GM12874 (cell line): ENCODE results near the gene MICAL3.

Experiments used
- CTCF ChIP-seq: IDR thresholded peaks from 2 replicates; pipeline ENCODE4 v1.5.1; 2011; ENCODE audit warnings: low read depth, mild to moderate bottlenecking, control low read depth, low read length, moderate library complexity; ENCODE audit not compliant: insufficient read depth

Gene MICAL3

GRCh38 chr22:17927062-17927461, 97.3 kb downstream of the MICAL3 start:
- no peak for TF ChIP-seq CTCF

DNA sequence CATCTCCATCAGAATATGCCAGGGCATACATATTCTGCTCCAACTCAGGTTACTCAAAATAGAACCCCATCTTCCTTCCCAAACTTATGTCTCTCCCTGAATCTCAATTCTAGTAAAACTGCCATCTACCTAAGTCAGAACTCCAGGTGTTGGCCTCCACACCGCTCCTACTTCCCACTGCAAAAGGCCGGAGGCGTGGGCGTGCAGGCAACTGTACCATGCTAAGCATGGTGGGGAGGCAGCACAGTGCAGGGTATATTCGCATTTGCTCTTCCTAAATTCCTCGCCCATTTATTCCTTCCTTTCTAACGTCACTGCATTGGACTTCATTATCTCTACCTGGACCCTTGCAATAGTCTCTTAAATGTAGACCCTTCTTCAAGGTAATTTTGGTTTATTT, 97.8 kb downstream of the MICAL3 start:
- no peak for TF ChIP-seq CTCF

DNA sequence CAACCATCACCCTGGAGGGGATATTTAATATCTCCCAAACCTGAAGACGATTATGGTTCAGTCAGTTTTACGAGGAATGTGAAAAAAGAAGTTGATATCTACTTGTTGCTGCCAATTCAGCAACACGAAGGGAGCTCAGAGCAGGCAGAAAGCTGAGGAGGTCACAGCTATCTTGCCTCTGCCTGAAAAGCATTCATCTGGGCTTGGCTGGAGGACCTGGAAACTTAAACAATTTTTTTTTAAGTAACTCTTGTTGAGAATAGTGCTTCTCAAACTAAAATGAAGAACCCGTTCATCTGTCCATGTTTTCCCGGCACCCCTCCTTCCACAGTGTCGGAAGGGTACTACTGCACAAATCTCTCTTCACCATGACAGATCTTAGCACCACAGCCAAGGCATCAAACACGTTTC, 98.9 kb downstream of the MICAL3 start:
- no peak for TF ChIP-seq CTCF

- TF ChIP-seq CTCF, result no peak
Measured at GRCh38 chr22:17924735-17925364, 99.5 kb downstream of the MICAL3 start.

DNA sequence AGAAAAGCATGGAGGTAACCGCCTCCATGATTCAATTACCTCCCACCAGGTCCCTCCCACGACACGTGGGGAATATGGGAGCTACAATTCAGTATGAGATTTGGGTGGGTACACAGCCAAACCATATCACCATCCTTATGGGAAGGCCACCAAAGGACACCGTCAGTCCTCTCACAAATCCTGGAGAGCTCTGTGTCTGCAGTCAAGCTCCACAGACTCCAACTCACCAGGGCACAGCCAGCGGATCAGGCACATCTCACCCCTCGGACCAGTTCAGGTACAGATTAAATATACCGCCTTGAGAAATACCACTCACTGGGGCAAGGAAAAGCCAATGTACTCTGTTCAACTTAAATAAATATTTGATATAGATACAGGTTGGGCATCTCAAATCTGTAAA, 100.3 kb downstream of the MICAL3 start:
- no peak for TF ChIP-seq CTCF

DNA sequence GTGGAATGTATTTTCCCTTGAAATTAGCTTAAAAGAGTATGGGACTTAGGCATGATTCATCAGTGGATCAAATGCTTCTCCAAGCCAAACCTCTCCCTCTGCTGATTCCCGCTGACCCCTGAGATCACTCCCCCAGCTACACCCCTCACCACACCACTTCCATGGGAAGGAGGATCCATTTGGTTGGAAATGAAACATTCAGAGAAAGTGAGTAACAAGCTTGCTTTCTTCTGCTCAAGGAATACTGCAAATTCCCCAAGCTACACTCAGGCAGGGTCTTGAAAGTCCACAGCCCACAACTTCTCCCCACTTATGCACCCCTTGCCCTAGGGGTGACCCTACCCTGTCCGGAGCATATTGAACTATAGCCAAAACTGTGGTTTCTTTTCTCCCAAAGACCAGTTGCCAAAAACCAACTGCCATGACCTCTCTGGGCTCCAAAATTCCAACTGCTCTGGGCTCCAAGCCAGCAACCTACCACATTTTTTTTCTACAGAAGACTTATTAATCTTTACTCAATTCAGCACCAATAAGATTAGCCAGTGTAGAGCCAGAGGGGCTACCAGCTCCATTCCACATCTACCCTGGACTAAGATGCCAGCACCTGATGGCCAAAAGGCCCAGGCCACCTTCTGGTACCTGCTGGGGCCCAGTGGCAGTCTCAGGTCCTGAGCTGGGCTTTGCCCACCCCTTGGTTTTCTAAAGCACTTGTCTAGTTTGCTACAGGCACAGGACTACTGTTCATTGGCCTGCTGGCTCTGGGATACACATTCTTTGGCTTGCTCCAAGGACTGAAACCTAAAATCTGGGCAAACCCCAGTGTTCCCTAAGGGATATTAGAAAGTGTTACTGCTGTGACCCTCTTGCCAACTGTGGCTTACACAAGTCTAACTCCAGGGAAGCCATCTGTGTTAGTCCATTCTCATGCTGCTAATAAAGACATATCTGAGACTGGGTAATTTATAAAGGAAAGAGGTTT, 101.1 kb downstream of the MICAL3 start:
- TF ChIP-seq CTCF, result no peak
